Measurements from ENCODE around the gene MYLK4.

The MYLK4 gene

GRCh38 chr6:2750832-2751231 is at the start of gene MYLK4:
TSS of gene MYLK4 (minus strand) at chr6:2750922. CDS start at chr6:2749294, 1,628 bp downstream.
- no peak for DNase-seq

- peak; percentile 13 for DNase-seq
Observed at GRCh38 chr6:2799936-2800527, 49.3 kb upstream of the MYLK4 start.

- DNase-seq = no peak
Observed at GRCh38 chr6:2798586-2799134, 47.9 kb upstream of the MYLK4 start.

- no peak for DNase-seq
Observed at GRCh38 chr6:2797564-2798031, 46.9 kb upstream of the MYLK4 start.

- DNase-seq = no peak
Observed at GRCh38 chr6:2796861-2797260, 46.1 kb upstream of the MYLK4 start.

- DNase-seq = no peak
Observed at GRCh38 chr6:2795956-2796355, 45.2 kb upstream of the MYLK4 start.

GRCh38 chr6:2795162-2795561 is 44.4 kb upstream of the MYLK4 start:
- DNase-seq = no peak

GRCh38 chr6:2794171-2794730 is 43.5 kb upstream of the MYLK4 start:
- no peak for DNase-seq

GRCh38 chr6:2793534-2794151 is 42.9 kb upstream of the MYLK4 start:
- DNase-seq = peak; percentile 26

GRCh38 chr6:2792330-2793110 is 41.8 kb upstream of the MYLK4 start:
- DNase-seq = no peak

GRCh38 chr6:2791450-2791974 is 40.8 kb upstream of the MYLK4 start:
- DNase-seq = no peak

GRCh38 chr6:2790588-2791449 is 40.1 kb upstream of the MYLK4 start:
- peak; percentile 72 for DNase-seq

- no peak for DNase-seq
Observed at GRCh38 chr6:2786269-2786668, 35.5 kb upstream of the MYLK4 start.

- DNase-seq = no peak
Observed at GRCh38 chr6:2784930-2785329, 34.2 kb upstream of the MYLK4 start.

- DNase-seq = no peak
Observed at GRCh38 chr6:2784061-2784460, 33.3 kb upstream of the MYLK4 start.

- DNase-seq = no peak
Observed at GRCh38 chr6:2783188-2783963, 32.7 kb upstream of the MYLK4 start.

- no peak for DNase-seq
Observed at GRCh38 chr6:2782825-2783187, 32.1 kb upstream of the MYLK4 start.

GRCh38 chr6:2782356-2782708 is 31.6 kb upstream of the MYLK4 start:
- DNase-seq = no peak

- DNase-seq = no peak
Observed at GRCh38 chr6:2781685-2782355, 31.1 kb upstream of the MYLK4 start.

- DNase-seq = no peak
Observed at GRCh38 chr6:2780102-2780737, 29.5 kb upstream of the MYLK4 start.
